ENCODE data around the gene B9D1.

B9D1 gene

GRCh38 chr17:19309701-19310100 lies 52.8 kb downstream of the B9D1 start:
- Histone ChIP-seq H3K27ac (no peak overlapping the region), H3K9me3 (ENCODE audit: severe bottlenecking) (no peaks in the 10 kb centered on the region), H3K36me3 (peaks cover 14% of the 10 kb centered on the region; the same call in 1 of the 2 replicates), H3K4me3 (ENCODE audit: low read depth, low read length) (no peak overlapping the region), H3K27me3 (ENCODE audit: insufficient read depth, low read depth, severe bottlenecking) (no peaks in the 10 kb centered on the region)
- TF ChIP-seq CTCF (IDR thresholded peaks at IDR 0.05; ENCODE audit: low read depth, low read length): no peak
- no peak for DNase-seq

- TF ChIP-seq CTCF (IDR thresholded peaks at IDR 0.05; ENCODE audit: low read depth, low read length): no peak
- H3K4me3 ChIP-seq (ENCODE audit: low read depth, low read length): no peak overlapping the region
- no peaks in the 10 kb centered on the region for H3K27me3 ChIP-seq (ENCODE audit: insufficient read depth, low read depth, severe bottlenecking)
- no peaks in the 10 kb centered on the region for H3K9me3 ChIP-seq (ENCODE audit: severe bottlenecking)
- peaks cover 12% of the 10 kb centered on the region; the same call in 1 of the 2 replicates for H3K36me3 ChIP-seq
- no peak overlapping the region for H3K27ac ChIP-seq
- DNase-seq: no peak
These were observed 54.1 kb downstream of the B9D1 start for GRCh38 chr17:19308398-19308797.

GRCh38 chr17:19307521-19307920 lies 55.0 kb downstream of the B9D1 start:
- no peaks in the 10 kb centered on the region for H3K9me3 ChIP-seq (ENCODE audit: severe bottlenecking)
- TF ChIP-seq CTCF (IDR thresholded peaks at IDR 0.05; ENCODE audit: low read depth, low read length): no peak
- no peak overlapping the region for H3K27ac ChIP-seq
- H3K4me3 ChIP-seq (ENCODE audit: low read depth, low read length): no peak overlapping the region
- H3K27me3 ChIP-seq (ENCODE audit: insufficient read depth, low read depth, severe bottlenecking): no peaks in the 10 kb centered on the region
- no peak for DNase-seq
- H3K36me3 ChIP-seq: peaks cover 7% of the 10 kb centered on the region; the same call in 1 of the 2 replicates

- Histone ChIP-seq H3K27me3 (ENCODE audit: insufficient read depth, low read depth, severe bottlenecking) (no peaks in the 10 kb centered on the region), H3K9me3 (ENCODE audit: severe bottlenecking) (no peaks in the 10 kb centered on the region), H3K36me3 (no peaks in the 10 kb centered on the region), H3K4me3 (ENCODE audit: low read depth, low read length) (no peak overlapping the region), H3K27ac (no peak overlapping the region)
- no peak for TF ChIP-seq CTCF (IDR thresholded peaks at IDR 0.05; ENCODE audit: low read depth, low read length)
- DNase-seq: no peak
These were observed 56.1 kb downstream of the B9D1 start for GRCh38 chr17:19306160-19307111.

- H3K27me3 ChIP-seq (ENCODE audit: insufficient read depth, low read depth, severe bottlenecking): no peaks in the 10 kb centered on the region
- no peaks in the 10 kb centered on the region for H3K36me3 ChIP-seq
- no peak overlapping the region for H3K4me3 ChIP-seq (ENCODE audit: low read depth, low read length)
- TF ChIP-seq CTCF (IDR thresholded peaks at IDR 0.05; ENCODE audit: low read depth, low read length): no peak
- no peak for DNase-seq
- H3K9me3 ChIP-seq (ENCODE audit: severe bottlenecking): no peaks in the 10 kb centered on the region
- no peak overlapping the region for H3K27ac ChIP-seq
These were observed 56.8 kb downstream of the B9D1 start for GRCh38 chr17:19305761-19306159.
